HG02588 (cell line): ENCODE measurements around the gene PTH2.
"Not testable (repeated sequence)": the region's sequence is repeated elsewhere in the genome, so short reads cannot be mapped to it uniquely, and the experiment has no call there.

Source experiments
- ATAC-seq: cut with Tn5 transposase; IDR thresholded peaks from one replicate; pipeline ENCODE4 v1.9.1; 2021; ENCODE audit warnings: mild to moderate bottlenecking, moderate library complexity; ENCODE audit not compliant: unreplicated experiment

Gene PTH2

DNA sequence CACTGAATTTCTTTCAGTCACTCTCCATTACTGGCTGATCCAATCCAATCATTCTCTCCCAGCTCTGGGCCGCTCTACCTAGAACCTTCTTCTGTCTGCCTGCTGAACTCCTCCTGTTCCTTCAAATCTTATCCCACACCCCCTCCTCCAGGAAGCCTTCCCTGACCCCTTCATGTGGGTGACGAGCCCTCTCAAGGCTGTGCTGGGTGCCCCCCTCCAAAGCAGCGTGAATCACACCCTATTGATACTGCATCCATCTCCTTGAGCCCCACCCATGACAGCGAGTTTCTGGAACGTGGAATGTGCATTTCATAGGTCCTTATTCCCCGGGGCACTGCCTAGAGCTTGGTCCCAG is 25.2 kb upstream of the PTH2 start:
- no peak for ATAC-seq

DNA sequence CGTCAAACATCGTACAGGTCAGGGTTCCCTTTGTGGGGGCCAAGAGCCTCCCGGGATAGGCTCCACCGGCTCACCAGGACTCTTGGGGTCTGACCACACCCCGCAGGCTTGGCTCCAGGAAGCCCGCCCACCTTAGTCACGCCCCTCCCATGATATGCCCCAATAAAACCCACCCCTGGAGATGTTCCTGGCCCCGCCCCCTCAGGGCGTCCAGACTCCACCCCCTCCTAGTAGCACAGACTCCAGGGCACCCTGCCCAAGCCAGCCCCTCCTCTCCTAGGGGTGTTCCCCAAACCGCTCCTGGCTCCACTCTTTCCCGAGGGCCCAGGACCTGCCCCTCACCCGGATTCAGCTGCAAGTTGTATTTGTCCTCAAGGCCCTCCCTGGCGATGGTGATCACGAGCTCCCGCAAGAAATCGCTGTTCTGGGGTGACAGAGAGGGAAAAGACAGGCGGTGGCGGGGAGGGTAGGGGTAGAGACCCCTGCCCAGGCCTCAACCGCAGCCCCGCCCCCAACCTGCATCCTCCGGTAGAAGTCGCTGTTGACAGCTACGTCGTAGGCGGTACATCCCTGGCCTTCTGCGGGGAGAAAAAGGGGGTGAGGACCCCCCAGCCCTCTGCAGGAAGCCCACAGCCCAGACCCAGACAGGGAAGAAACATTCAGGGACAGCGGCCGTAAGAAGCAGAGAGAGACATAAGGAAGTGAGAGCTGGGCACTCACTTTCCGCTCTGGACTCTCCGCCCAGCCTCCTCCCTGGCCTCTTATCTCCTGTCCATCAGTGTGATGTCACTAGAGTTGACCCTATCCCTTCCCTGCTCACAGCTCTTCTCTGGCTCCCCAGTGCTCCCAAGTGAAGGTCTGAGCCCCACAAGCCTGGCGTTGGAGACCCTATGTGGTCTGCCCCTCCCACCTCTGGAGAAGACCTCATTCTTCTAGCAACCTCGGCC is 24.5 kb upstream of the PTH2 start:
- no peak for ATAC-seq

DNA sequence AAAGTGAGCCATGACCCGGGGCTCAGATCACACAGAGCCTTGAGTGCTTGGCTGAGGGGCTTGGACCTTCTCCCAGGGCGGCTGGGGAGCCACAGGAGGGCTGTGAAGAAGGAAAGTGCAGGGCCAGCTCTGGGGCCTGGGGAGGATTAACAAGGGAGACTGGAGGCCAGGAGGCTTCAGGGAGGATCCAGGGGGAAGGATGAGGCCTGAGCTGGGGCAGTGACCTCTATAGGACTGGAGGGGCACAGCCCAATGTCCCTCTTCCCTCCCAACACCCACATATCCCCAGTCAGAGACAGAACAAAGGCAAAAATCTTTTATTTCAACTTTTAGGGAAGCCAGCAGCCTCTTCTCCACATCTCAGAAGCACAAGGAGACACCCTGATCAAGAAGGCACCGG is 22.8 kb upstream of the PTH2 start:
- no peak for ATAC-seq

DNA sequence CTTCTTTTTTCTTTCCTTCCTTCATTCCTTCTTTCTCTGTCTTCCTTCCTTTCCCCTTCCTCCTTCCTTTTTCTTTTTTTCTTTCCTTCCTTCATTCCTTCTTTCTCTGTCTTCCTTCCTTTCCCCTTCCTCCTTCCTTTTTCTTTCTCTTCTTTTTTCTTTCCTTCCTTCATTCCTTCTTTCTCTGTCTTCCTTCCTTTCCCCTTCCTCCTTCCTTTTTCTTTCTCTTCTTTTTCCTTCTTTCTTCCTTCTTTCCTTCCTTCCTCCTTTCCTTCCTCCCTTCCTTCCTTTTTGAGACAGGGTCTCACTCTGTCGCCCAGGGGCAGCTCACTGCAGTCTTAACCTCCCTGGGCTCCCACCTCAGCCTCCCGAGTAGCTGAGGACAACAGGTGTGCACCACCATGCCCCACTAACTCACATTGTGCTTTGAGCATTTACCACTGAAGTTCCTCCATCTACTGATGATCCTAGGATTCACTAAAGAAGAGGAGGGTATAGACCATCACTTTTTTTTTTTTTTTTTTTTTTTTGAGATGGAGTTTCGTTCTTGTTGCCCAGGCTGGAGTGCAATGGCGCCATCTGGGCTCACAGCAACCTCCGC is 21.0 kb upstream of the PTH2 start:
- not testable (repeated sequence) for ATAC-seq

DNA sequence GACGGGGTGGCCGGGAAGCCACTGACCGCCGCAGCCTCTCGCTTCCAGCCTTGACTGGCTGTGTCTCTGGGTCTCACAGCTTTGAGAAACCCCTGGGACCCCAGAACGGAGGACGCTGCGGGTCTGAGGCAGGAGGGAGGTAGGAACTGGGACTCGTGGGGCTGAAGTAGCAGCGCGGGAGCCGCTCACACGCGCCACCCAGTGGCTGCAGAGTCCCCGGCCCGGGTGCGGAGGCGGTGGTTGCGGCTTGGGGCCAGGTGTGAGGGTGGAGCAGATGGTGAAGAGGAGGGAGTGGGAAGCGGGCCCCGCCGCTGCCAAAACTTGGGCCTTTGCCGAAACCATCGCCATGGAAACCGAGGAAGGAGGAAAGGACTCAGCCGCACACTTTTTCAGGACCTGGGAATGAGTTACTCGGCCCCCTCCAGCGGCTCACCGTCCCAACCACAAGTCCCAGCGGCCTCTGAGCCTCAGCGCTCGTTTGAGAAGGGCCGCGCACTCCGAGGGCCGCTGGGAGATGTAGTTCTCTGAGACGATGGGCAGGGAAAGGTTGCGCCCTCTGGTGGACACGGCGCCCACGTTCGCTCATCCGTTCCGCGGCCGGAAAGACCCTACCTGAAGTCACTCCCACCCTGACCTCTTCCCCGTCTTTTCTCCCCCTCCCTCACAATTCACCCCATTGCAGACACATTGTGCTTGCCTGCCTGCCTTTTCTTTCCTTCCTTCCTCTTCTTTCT is 20.3 kb upstream of the PTH2 start:
- ATAC-seq = peak; percentile 73

DNA sequence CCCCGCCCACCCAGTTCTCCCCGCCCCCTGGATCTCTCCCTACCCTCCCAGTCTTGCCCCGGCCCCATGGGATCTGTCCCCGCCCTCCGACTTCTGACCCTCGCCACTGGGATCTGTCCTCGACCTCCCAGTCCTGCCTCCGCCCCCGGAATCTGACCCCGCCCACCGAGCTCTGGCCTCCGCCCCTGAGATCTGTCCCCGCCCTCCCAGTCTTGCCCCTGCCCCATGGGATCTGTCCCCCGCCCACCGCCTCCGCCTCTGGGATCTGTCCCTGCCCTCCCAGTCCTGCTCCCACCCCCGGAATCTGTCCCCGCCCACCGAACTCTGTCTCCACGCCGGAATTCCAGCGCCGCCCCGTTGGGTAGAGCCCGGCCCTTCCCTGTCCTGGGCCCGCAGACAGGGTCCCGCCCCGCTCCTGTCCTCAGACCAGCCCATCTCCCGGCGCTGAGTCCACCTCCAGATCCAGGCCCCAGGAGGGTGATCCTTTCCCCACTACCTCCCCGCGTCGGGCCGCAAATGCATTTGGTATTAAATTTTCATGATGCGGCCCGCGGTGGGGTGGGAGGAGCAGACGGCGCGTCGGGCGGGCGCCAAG is 19.6 kb upstream of the PTH2 start:
- ATAC-seq = peak; percentile 15

DNA sequence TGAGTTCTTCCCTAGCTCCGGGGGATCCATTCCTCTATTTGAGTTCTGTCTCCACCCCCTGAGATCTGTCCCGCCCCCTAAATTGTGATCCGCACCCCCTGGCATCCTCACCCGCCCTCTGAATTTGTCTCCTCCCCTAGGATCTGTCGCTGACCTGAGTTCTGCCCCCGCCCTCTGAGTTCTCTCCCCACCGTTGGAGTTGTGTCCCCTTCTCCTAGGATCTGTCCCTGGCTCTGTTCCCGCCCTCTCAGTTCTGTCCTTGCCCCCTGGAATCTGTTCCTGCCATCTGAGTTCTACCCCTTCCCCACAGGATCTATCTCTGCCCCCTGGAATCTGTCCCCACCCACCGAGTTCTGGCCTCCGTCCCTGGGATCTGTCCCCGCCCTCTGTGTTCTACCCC is 19.1 kb upstream of the PTH2 start:
- ATAC-seq = no peak

DNA sequence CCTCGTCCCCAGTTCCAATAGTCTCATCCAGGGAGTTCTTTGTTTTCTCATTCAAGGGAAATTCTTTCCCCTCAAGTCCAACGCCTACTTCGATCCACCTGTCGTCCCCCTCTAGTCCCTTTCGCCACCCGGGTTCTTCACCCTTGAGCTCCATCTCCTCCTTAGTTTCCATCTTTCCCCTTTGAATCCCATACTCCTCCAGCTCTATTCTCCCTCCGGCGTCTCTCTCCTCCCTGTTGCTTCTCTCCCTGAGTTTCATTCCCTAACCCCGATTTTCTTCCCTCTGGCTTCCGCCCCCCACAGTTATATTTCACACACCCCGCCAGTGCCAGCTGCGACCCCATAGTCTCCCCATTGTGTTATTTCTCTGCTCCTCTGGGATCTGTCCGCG is 18.7 kb upstream of the PTH2 start:
- no peak for ATAC-seq

DNA sequence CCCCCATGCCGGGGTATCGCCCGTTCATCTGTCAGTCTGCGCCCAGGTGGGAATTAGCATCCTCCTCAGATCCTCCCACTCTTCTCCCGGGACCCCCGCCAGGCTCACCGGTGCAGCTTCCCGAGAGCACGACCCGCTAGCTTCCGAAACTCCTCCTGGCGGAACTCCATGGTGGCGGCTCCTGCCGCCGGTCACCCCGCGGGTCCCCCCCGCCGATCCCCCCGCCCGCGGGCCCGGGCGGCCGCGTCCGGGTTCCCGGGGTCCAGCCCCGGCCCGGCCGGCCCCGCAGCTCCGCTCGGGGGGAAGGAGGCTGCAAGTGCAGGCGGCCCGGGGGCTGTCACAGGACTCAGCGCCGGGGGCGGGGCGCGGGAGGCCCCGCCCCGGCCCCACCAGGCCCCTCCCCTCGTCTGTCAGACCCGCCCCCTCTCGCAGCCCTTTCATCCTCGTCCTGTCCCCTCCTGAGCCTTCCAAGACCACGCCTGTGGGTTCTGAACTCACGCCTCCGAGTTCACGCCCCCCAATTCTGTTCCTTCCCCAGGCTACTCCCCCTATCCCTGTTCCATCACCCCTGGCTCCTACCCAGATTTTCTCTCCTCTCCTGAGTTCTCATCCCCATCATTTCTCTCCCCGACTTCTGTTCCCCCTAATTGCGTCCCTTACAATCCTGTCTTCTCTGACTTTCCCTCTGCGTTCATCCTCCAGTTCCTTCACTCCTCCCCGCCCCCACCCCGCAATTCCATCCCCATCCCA is 18.1 kb upstream of the PTH2 start, which contains the start of gene SLC17A7:
Gene SLC17A7, minus strand, starts transcription at position 318 of the 750 bp plus-strand sequence. Its CDS starts 148 bp downstream, at position 170.
- no peak for ATAC-seq

DNA sequence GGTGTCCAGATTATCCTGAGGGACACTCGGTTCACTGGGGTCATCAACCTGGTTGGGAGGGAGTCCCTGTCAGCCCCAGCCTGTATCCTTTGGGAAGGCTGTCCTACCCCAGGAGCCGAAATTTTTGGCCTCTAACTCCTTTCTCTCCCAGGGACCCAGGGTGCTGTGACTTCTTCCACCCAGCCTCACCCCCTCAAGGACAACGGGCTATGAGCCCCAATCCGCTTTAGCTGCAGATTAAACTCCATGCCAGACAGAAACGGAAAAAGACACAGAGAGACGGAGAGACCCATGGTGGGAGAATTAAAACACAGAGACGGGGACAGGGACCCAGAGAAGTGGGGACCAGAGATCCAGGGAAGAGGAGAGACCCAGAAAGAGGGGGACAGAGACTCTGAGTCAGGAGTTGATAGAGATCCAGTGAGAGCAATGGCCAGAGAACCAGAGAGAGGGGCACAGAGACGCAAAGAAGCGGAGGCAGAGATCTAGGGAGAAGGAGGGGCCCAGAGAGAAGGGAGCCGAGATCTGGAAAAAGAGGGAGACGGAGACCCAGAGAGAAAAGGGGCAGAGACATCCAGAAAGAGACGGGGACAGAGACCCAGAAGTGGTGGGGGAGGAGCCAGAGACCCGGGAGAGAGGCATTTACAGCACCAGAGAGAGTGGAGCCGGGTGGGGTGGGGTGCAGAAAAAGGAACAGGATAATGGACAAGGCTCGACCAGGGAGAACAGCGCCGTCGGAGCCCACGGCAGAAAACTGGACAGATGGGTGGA is 17.4 kb upstream of the PTH2 start:
- no peak for ATAC-seq

DNA sequence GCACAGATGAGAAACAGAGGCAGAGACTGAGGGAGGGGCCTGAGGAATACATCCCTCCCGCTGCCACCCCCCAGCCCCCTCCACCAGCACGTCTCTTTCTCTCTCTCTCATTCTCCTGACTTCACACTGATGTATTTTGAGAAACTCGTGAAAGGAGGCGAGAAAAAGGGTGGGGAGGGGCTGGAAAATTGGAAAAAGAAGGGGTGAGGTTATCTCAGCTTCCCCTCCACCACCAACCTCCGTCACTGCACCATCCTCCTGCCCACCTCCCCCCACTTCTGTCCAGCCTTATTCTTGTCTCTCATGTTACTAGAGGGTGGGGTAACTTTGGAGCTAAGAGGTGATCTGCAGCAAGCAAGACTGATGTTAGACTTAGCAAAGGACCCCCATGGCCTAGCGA is 16.6 kb upstream of the PTH2 start:
- ATAC-seq = no peak

DNA sequence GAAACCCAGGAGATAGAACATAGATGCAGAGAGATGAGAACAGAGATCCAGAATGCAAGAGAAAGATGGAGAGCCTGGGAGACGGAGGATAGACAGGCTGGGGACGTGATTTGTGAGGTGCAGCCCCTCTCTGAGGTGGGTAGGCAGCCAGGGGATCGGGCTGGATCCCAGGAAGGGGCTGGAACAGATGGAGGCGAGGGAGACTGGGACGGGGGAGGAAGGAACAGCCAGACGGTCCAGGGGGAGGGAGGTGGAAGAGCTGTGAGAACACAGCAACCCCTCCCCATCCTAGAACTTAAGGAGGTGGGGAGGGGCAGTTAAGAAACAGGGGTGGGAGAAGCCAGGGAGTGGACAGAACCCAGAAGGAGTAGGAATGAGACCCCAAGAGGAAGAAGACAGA is 15.0 kb upstream of the PTH2 start:
- no peak for ATAC-seq

DNA sequence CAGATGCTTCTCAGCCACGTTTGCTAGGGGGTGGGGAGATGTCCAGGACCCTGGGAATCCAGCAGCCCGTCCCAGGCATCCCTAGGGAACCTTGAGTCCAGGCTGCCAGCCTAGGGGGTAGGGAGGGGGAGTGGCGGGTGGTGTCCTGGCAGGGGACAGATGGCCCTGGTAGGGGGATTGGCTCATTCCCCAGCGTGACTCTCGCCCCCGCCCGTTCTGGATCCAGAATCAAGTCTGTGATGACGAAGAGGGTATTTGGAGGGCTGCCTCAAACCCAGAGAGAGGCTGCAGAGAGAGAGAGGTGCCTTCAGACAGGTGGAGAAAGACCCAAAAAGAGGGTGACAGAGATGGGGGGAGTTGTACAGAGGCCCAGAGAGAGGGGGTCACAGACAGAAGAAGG is 14.0 kb upstream of the PTH2 start:
- no peak for ATAC-seq

DNA sequence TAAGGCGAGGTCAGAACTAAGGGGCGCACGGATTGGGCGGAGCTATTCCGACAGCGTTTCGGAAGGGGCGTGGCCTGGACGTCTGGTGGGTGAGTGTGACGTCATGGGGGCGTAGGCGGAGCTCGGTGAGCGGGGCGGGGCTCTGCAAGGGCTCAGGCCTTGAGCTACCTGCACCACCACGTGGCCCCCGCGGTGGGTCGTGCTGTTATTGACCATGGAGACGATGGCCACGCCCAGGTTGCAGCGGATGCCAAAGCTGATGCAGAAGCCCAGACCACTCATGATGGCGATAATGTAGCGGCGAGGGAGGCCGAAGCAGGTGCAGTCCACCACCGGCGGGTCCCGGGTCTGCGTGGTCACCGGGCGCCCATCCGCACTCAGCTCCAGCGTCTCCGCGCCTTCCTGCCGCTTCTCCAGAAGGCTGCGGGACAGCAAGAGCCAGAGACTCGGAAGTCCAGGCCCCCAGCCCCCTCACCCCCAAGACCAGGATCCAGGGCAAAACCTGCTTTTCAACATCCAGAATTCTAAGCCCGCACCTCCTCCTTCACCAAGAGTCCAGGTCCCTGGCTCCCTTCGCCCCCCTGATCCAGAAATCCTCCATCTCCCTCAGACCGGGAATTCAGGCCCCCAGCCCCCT is 13.3 kb upstream of the PTH2 start:
- ATAC-seq = no peak

DNA sequence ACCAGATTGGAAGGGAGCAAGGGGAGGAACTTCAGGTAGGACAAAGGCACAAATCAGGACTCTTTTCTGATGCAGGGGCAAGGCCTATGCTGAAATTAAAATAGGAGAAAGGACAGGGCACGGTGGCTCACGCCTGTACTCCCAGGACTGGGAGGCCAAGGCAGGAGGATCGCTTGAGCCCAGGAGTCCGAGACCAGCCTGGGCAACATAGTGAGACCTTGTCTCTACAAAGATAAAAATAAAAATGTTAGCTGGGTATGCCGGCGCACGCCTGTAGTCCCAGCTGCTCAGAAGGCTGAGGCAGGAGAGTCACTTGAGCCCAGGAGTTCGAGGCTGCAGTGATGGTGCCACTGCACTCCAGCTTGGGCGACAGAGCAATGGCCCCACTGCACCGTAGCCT is 12.4 kb upstream of the PTH2 start:
- ATAC-seq = no peak

DNA sequence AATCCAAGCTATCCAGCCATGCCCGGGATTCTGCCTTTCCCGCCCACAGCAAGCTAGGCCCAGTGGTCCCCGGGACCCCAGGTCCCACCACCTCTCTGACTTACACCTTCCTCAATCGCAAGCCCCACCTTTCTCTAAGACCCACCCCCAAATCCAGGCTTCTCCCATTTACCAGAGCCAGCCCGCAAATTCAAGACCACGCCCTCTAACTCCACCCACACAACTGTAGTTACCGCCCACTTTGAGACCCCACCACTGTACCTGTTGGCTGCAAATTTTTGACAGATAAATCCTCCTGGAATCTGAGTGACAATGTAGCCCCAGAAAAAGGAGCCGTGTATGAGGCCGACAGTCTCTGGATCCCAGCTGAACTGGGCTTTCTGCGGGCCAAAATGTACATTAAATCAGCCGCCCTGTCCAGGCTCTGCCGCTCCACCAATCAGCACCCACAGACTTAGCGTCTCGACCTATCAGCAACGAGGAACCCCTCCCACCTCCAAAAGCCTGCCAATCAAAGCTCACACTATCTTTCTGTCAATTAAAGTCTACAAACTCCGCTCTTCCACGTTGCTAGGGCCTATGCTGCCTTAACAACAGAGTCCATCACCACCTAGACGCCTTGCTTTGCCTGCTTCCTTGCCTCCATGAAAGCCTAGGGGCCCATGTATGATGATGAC is 11.8 kb upstream of the PTH2 start:
- ATAC-seq = no peak

DNA sequence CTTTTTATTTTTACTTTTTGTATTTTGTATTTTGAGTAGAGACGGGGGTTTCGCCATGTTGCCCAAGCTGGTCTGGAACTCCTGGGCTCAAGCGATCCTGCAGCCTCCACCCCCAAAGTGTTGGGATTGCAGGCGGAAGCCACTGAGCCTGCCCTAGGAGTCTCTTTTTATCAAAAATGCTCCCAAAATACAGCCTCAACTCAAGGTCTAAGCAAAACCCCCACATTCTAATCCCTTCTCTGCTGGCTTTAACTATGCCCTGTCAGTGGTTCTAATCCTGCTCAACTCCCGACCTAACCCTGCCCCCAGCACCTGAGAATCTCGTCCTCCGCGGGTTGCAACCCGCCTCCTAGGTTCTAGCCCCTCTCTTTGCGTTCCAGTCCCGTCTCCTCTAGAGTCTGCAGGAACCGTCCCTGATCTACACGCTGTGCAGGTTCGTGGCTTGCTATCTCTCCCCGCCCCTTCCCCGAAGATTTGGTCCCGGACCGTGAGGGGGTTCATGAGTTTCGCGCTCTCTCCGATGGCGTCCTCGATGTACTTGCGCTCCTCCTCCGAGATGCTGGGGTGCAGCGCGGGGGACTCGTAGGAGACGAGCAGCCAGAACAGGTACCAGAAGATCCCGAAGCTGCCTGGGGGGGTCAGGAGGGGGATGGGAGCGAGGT is 10.1 kb upstream of the PTH2 start:
- no peak for ATAC-seq
